Activated CD4-positive, alpha-beta T cell treated with anti-CD3 and anti-CD28 coated beads, Interleukin-2, amount 50 U/mL, for 24 hours (primary cell): ENCODE results near the gene ARHGAP23.
"Not testable (repeated sequence)": the region's sequence is repeated elsewhere in the genome, so short reads cannot be mapped to it uniquely, and the experiment has no call there.

Experiments
- DNase-seq, 2 donors: peaks; one replicate each; pipeline ENCODE4 v3.0.0-alpha.2; 2020; ENCODE audit warnings: low read depth in 1 of 2, low spot score in 1 of 2

Gene ARHGAP23

DNA sequence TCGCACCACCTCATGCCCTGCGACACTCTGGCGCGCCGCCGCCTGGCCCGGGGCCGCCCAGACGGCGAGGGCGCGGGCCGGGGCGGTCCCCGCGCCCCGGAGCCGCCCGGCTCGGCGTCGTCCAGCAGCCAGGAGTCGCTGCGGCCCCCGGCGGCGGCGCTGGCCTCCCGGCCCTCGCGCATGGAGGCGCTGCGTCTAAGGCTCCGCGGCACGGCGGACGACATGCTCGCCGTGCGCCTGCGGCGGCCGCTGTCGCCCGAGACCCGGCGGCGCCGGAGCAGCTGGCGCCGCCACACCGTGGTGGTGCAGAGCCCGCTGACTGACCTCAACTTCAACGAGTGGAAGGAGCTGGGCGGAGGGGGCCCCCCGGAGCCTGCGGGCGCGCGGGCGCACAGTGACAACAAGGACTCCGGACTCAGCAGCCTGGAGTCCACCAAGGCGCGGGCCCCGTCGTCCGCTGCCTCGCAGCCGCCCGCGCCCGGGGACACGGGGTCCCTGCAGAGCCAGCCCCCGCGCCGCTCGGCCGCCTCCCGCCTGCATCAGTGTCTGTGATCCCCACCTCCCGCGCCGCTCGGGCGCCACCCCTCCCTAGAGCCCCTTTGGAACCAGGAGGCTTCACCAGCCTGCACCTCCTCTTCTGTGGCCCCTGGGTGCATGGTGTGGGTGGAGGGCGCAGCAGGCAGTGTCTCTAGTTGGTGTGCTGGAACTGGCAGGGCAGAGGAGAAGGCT lies 82.3 kb downstream of the ARHGAP23 start:
- no peak for DNase-seq

DNA sequence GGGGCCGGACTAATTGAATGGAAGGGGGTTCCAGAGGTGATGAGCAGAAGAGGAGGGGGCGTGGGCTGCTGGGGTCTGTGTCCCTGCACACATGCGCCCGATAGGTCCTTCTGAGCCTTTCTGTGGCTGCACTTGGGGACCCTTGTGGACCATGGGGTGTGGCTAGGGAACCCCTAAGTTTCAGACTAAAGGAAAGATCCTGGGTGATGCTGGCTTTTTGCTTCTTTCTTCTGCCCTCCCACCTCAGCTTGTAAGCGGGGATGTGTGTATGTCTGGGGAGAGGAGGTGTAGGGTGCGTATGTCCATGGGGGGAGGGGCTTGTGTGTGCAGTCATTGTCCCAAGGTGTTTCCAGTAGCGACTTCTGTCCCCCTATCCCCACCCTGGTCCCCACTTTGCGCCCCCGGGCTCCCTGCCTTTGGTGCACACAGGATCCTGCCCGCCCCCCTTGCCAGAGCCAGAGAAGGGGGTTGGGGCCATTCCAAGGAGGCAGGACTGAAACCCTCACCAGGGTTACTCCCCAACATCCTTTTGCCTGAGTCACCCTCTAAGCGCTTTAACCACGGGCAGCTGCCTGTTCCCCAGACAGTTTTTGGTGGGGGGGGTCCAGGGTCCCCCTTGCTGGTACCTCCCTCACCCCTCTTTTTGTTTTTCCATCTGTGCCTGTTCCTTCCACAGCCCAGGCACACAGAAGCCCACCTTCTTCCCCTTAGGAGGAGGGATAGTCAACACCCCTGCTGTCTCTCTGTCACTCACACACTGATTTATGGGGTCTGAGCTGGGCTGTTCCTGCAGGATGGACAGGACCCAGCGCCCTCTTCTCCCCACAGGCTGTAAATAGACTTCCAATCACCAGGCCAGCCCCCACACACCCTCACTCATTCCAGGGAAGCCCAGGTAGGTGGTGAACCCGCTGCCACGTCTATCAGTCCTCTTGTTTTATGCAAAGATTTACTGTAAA lies 83.2 kb downstream of the ARHGAP23 start:
- DNase-seq = no peak

- no peak for DNase-seq
These were observed 84.3 kb downstream of the ARHGAP23 start for GRCh38 chr17:38512473-38513058.

DNA sequence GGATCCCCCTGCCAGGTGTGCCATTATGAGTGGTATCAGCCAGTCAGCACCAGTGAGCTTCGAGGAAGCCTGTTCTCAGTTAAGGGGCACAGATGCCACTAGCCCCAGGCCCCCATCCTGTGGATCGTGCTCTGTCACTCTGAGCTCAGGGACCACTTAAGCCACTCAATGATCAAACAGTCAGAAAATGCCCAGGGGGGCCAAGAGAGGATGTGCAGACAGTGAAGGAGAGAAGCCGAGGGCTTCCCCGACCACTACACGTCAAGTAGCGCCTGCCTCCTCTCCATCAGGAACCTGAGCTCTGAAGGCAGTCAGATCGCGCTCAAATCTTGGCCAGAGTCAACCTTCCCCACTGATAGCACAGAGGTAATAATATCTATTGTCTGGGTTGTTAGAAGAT lies 98.3 kb downstream of the ARHGAP23 start:
- DNase-seq = not testable (repeated sequence)

- not testable (repeated sequence) for DNase-seq
These were observed 99.9 kb downstream of the ARHGAP23 start for GRCh38 chr17:38528141-38528540.

- DNase-seq = not testable (repeated sequence)
These were observed 102.6 kb downstream of the ARHGAP23 start for GRCh38 chr17:38530856-38531255.

GRCh38 chr17:38531761-38532160 lies 103.5 kb downstream of the ARHGAP23 start:
- not testable (repeated sequence) for DNase-seq

- no peak for DNase-seq
These were observed 104.2 kb downstream of the ARHGAP23 start for GRCh38 chr17:38532451-38532850.

DNA sequence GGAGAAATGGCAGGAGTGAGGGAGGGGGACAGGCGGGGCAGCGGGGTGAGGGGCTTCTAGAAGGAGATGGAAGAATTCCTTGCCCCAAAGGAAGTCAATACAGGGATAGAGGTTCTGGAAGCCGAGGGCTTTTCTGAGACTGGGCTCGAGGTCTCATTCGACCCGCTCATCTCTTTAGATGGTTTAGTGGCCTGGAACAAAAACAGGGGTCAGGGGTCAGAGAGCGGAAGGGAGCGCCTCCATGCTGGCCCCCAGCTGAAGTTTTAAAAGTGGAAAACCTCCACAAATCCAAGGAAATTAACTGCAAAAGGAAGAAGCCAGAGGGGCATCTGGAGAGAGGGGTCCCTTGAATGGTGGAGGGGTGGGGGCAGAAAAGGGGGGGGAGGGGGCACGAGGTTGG lies 105.0 kb downstream of the ARHGAP23 start:
- DNase-seq = no peak

DNA sequence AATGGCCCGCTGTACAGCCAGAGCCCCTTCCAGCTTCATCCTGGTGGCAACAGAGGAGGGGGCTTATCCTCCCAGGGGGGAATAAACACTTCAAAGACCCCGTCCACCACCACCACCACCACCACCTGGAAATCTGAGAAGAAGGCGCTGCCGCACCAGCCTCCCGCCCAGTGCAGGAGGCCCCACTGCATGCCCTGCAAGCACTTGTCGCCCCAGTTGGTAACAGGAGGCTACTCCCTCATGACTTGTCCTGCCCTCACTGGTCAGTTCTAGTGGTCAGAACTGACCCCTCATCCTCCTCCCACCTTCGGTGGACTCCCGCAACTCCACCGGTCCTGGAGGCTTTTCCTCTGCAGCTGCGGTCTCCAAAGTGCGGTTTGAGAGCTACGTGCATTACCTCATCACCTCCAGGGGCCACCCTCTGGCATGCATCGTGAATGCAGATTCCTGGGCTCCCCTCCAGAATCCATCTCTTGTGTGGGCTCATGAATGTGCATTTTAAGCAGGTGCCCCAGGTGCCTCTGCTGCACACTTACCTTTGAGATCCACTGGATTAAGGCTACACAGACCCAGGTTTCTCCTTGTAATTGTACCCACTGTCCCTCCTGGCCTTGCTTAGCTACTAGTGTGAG lies 105.7 kb downstream of the ARHGAP23 start:
- no peak for DNase-seq

GRCh38 chr17:38534498-38534885 lies 106.2 kb downstream of the ARHGAP23 start:
- DNase-seq = no peak

DNA sequence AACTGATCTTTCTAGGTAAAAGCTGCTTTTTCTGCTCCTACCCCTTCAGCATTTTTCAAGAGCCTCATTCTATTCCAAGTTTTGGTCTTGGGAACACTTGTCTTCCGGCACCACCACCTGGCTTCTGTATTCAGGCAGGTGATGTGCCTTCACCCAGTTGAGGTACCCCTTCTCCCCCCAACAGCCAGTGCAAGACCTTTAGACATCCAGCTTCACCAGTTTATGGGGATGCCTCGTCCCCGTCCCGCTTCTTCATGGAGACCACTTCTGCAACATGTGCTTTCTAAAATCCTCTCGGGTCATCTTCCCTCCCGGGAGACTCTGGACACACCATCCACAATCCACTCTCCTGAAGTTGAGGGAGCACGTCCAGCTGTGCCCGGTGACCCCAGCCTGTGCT lies 107.6 kb downstream of the ARHGAP23 start:
- no peak for DNase-seq

GRCh38 chr17:38536661-38537060 lies 108.4 kb downstream of the ARHGAP23 start:
- DNase-seq = no peak

GRCh38 chr17:38538906-38539305 lies 110.6 kb downstream of the ARHGAP23 start:
- DNase-seq = no peak

DNA sequence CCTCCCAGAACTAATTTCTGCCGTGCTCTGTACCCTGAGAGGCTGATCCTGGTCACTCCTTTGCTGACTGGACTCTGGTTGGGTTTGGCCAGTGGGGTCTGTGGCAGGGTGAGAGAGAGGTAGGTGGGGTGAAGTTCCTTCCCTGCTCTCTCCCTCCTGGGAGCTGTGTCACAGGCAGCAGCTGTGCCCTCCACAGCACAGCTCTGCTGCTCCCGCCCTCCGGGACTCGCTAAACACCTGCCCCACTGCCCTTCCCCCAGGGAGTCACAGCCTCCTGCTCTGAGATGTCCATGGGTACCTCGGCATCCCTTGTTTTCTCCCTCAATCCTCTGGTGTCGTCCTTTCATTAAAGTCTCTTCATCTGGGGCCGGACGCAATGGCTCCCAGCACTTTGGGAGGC lies 111.1 kb downstream of the ARHGAP23 start:
- DNase-seq = no peak

- no peak for DNase-seq
These were observed 112.3 kb downstream of the ARHGAP23 start for GRCh38 chr17:38540514-38541045.

- DNase-seq = no peak
These were observed 113.0 kb downstream of the ARHGAP23 start for GRCh38 chr17:38541281-38541680.

DNA sequence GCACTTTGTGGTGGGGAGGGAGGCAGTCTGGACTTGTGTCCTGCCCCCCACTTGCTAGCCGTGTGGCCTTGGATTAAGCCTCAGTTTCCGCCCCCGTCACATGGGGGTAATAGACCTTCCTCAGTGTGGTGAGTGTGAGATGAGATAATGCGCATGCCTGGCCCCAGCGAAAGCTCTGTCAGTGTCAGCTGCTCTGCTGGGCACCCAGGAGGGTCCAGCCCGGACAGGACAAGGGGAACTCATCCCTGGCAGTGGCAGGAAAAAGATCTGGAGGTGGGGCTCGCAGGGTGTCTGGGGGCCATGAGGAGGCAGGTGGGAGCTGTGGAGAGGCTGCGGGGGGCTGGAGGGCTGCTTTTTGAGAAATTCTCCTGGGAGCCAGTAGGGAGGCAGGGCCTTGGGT lies 114.0 kb downstream of the ARHGAP23 start:
- no peak for DNase-seq

DNA sequence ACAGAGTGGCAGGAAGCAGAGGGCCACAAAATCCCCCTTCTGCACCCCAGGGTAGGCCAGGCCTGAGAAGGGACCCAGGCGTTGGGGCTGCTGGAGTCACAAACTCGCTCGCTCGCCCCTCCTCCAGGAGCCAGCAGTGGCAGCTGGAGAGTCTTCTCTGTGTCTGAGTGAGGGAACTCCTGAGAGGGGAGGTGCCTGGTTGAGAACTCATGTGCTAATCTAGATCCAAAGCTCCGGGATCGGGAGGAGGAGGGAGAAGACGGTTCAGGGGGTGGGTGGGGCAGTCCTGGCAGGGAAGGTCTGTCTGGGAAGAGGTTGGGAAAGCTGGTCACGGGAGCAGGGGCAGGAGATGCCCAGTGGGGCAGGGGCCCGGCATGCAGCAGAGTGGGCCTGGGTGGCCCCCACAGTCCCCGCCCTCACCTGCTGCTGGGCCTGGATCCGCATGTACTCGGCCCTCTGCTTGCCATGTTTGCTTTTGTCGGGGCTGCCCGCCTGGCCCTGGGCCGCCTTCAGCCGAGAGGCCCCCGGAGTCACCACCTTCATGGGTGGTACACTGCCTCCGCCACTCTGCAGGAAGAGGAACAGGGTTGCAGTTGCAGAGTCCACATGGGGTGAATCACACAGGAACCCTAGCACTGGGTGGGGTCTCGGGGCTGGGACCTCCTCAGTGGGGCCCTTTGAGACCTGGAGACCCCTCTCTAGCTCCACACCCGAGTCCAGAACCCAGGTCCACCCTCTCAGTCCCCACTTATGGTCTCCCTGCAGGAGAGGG lies 115.3 kb downstream of the ARHGAP23 start:
- no peak for DNase-seq

DNA sequence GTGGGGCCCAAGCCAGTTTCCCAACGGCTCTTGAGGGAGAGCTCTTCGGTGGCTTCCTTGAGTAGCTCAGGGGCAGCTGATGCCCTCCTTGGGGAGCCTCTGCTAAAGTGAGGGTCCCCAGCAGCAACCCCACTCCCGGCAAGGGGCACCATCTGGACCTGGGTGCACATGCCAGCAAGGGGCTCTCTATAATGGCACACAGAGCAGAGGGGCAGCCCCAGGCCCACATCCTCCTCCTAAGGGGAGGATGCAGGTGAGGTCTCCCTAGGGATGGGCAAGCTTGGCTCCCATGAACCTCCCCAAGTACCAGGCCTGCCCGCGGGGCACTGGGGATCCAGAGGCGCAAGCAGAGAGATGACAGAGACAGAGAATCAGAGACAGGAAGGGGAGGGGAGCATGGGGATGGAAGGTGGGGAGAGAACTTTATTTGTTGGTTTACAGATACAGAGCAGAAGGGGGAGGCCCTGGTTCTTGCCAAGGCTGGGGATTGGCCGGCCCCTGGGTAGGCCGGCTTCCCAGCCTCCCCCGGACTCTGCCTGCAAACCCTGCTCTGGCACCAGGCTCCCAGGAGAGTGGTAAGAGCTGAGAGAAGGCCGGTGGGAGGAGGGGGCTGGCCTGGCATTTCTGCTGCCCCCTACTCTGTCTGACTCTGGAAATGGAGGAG lies 116.0 kb downstream of the ARHGAP23 start:
- DNase-seq = no peak
